ENCODE results near the gene GPR37.

DNA sequence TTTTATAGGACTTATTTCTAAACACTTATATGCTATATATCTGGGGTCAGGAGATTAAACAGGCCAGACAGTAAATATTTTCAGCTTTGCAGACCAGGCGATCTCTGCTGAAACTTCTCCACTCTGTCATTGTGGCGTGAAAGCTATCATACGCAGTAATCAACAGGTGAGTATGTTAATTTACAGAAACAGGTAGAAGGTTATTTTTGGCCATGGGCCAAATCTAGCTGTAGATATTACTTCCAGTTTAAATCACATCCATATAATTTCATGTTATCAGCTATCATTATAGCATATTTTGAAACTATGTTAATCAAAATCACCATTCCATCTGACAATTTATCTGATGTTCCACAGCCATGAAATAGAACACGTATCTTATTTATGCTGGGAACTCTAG is 67.8 kb downstream of the GPR37 start:
- TF ChIP-seq, protein P1, sequence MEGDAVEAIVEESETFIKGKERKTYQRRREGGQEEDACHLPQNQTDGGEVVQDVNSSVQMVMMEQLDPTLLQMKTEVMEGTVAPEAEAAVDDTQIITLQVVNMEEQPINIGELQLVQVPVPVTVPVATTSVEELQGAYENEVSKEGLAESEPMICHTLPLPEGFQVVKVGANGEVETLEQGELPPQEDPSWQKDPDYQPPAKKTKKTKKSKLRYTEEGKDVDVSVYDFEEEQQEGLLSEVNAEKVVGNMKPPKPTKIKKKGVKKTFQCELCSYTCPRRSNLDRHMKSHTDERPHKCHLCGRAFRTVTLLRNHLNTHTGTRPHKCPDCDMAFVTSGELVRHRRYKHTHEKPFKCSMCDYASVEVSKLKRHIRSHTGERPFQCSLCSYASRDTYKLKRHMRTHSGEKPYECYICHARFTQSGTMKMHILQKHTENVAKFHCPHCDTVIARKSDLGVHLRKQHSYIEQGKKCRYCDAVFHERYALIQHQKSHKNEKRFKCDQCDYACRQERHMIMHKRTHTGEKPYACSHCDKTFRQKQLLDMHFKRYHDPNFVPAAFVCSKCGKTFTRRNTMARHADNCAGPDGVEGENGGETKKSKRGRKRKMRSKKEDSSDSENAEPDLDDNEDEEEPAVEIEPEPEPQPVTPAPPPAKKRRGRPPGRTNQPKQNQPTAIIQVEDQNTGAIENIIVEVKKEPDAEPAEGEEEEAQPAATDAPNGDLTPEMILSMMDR (IDR thresholded peaks at IDR 0.05) = no peak
- TF ChIP-seq POLR2A (IDR thresholded peaks at IDR 0.05) = no peak
- no peak for TF ChIP-seq POLR2AphosphoS5 (IDR thresholded peaks at IDR 0.05; ENCODE audit: insufficient read depth in 1 of 2, low read depth in 1 of 2)

Data from vagina (tissue), 2 donors.